AG04450 (cell line): ENCODE data around the gene BCS1L. TPM values are rescaled to one million over a fixed set of nuclear protein-coding genes. Genes with fewer than 3 reads are reported as not detected.

Experiments used
- CTCF ChIA-PET: fragments of 300-600, 350-600 bp; formaldehyde crosslinking; extraction: SDS; loops from one replicate; lab custom pipeline; 2022; ENCODE audit warnings: antibody characterized with exemption, inconsistent platforms; lab: Charles Lee
- POLR2A ChIA-PET: fragments of 350-600 bp; formaldehyde crosslinking; extraction: SDS; loops from one replicate; lab custom pipeline; 2021; ENCODE audit warnings: antibody characterized with exemption, inconsistent platforms; lab: Yijun Ruan, JAX
- DNase-seq: peaks from one replicate; pipeline ENCODE4 v3.0.0-alpha.2; 2011; ENCODE audit warnings: low read depth, low spot score
- H3K27ac ChIP-seq: one replicate; pipeline ENCODE4 v1.5.1; 2012; ENCODE audit warnings: low read depth, low read length, control low read depth
- H3K27me3 ChIP-seq: one replicate; pipeline ENCODE4 v1.6.0; 2012; ENCODE audit warnings: low read length; ENCODE audit not compliant: control insufficient read depth, insufficient read depth
- H3K4me3 ChIP-seq: 2 replicates; pipeline ENCODE4 v1.5.1; 2011; ENCODE audit warnings: mild to moderate bottlenecking, low read depth, low read length, control low read depth
- H3K9me3 ChIP-seq: 2 replicates; pipeline ENCODE4 v1.5.1; 2012; ENCODE audit warnings: low read length; ENCODE audit not compliant: control insufficient read depth, insufficient read depth
- polyA plus RNA-seq: library from polyadenylated mRNA; depleted of rRNA; stranded (reverse); fragments of >200 nt; gene quantifications from 2 replicates; pipeline ENCODE4 v1.2.3, GENCODE V29; 2011
- TF ChIP-seq, protein P1 (sequence below): IDR thresholded peaks from 2 replicates; pipeline ENCODE4 v1.5.1; 2011; ENCODE audit warnings: low read depth, low read length, control low read depth, inconsistent platforms

BCS1L gene
- polyA plus RNA-seq, 1 experiment = 28.4 TPM

DNA sequence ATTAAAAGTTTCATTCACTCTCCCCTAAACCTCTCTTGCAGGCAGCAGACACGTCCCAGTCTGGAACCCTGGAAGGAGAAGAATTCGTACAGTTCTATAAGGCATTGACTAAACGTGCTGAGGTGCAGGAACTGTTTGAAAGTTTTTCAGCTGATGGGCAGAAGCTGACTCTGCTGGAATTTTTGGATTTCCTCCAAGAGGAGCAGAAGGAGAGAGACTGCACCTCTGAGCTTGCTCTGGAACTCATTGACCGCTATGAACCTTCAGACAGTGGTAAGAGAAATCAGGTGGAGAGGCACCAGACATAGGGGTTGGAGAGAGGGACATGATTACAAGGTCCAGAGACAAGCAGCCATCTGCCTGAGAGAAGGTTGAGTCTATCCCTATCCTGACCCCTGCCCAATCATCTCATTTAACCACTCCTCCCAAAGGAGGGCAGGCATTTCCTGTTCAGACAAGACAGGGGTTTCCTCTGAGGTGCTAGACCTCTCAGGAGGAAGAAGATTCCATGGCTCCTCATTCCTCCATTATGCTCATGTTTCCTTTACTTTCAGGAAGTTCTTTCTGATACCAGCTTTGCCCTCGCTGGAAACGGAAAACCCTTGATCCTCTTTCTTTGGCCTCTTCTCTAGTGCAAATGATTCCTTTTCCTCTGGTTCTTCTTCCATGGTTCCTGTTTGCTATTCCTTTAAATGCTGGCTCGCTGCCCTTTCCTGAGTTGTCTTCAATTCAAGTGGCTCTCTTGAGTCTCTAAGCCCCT lies 36.7 kb upstream of the BCS1L start:
- TF ChIP-seq, protein P1, sequence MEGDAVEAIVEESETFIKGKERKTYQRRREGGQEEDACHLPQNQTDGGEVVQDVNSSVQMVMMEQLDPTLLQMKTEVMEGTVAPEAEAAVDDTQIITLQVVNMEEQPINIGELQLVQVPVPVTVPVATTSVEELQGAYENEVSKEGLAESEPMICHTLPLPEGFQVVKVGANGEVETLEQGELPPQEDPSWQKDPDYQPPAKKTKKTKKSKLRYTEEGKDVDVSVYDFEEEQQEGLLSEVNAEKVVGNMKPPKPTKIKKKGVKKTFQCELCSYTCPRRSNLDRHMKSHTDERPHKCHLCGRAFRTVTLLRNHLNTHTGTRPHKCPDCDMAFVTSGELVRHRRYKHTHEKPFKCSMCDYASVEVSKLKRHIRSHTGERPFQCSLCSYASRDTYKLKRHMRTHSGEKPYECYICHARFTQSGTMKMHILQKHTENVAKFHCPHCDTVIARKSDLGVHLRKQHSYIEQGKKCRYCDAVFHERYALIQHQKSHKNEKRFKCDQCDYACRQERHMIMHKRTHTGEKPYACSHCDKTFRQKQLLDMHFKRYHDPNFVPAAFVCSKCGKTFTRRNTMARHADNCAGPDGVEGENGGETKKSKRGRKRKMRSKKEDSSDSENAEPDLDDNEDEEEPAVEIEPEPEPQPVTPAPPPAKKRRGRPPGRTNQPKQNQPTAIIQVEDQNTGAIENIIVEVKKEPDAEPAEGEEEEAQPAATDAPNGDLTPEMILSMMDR = no peak
- Histone ChIP-seq H3K9me3 (no peaks in the 10 kb centered on the region), H3K27me3 (no peaks in the 10 kb centered on the region), H3K4me3 (no peak overlapping the region), H3K27ac (no peak overlapping the region)
- ChIA-PET POLR2A (interaction anchor here (0.9 kb wide), 1 partner anchor 15 kb away, joined by 4 read pairs; the partner anchor contains the start of gene PLCD4), CTCF (interaction anchor here (0.7 kb wide), 1 partner anchor 28 kb away, joined by 4 read pairs; no protein-coding TSS in a partner anchor)
- no peak for DNase-seq

DNA sequence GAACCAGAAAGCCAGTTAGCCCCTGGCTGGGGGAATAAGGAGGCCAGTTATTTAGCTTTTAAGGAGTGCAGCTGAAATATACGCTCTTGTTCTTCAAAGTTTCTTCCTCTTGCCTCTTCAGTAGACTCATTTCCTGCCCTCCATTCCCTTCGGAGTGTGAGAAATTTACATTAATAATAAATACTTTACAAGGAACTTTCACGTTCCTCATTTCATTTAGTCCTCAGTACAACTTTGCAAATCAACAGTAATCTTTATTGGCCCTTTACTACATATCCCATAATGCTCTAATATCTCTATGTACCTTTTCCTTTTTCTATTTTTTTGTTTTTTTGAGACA lies 36.1 kb upstream of the BCS1L start:
- POLR2A ChIA-PET = interaction anchor here (0.9 kb wide), 1 partner anchor 15 kb away, joined by 4 read pairs; the partner anchor contains the start of gene PLCD4
- CTCF ChIA-PET = no interaction called here
- no peaks in the 10 kb centered on the region for H3K27me3 ChIP-seq
- TF ChIP-seq, protein P1 = no peak
- no peaks in the 10 kb centered on the region for H3K9me3 ChIP-seq
- no peak overlapping the region for H3K4me3 ChIP-seq
- DNase-seq = no peak
- no peak overlapping the region for H3K27ac ChIP-seq

DNA sequence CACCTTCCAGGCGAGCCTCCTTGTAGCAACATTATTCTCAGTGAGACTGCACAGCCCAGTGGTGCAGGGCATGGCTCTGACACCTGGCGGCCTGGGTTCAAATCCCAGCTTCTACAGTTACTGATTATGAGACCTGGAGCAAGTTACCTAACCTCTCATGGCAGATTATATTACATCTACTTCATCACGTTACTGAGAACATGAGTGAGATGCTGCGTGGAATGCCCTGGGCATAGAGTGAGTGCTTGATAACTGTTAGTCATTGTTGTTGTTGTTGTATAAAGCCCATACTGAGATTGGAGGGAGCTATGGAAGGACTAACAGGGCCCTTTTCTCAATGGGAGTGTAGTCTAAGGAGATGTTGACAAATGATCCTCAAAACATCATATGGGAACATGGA lies 33.1 kb upstream of the BCS1L start:
- CTCF ChIA-PET = no interaction called here
- no peak overlapping the region for H3K27ac ChIP-seq
- POLR2A ChIA-PET = interaction anchor here (0.7 kb wide), 1 partner anchor 20 kb away, joined by 3 read pairs; no protein-coding TSS in a partner anchor

DNA sequence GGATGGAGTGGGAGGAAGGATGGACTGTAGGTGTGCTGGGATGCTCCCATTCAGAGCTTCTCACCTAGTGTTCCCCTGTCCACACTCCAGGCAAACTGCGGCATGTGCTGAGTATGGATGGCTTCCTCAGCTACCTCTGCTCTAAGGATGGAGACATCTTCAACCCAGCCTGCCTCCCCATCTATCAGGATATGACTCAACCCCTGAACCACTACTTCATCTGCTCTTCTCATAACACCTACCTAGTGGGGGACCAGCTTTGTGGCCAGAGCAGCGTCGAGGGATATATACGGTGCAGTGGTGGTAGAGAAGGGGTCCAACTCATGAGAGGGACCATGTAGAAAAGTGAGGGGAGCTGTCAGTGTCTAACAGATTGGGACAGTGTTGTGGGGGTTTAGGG lies 31.5 kb upstream of the BCS1L start:
- H3K27ac ChIP-seq = no peak overlapping the region
- no peaks in the 10 kb centered on the region for H3K9me3 ChIP-seq
- DNase-seq = no peak
- ChIA-PET POLR2A (interaction anchor here (0.9 kb wide), 1 partner anchor 32 kb away, joined by 3 read pairs; the partner anchor contains the start of genes BCS1L and ZNF142), CTCF (interaction anchor here (1.2 kb wide), 1 partner anchor 20 kb away, joined by 6 read pairs; no protein-coding TSS in a partner anchor)
- no peaks in the 10 kb centered on the region for H3K27me3 ChIP-seq
- TF ChIP-seq, protein P1 = no peak
- H3K4me3 ChIP-seq = no peak overlapping the region

More for the DNA sequence above, 33.1 kb upstream of the BCS1L start:
- TF ChIP-seq, protein P1 = no peak
- H3K27me3 ChIP-seq = no peaks in the 10 kb centered on the region
- no peaks in the 10 kb centered on the region for H3K9me3 ChIP-seq
- H3K4me3 ChIP-seq = no peak overlapping the region
- DNase-seq = no peak

DNA sequence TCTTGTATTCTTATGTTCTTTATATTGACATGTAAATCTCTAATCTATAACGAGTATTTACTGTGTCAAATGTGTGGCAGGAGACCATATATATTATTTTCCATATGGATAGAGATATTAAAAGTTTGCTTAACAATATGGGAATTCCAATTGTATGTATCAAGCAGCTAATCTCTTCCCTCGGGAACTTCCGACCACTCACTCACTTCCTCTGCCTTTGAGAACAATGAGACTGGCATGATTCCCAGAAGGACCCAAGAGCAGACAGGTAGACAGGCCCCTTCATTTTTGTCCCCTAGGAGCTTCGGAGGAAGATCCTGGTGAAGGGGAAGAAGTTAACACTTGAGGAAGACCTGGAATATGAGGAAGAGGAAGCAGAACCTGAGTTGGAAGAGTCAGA lies 27.6 kb upstream of the BCS1L start:
- CTCF ChIA-PET = interaction anchor here (1.3 kb wide), 1 partner anchor 16 kb away, joined by 5 read pairs; no protein-coding TSS in a partner anchor
- Histone ChIP-seq H3K27ac (no peak overlapping the region), H3K27me3 (no peaks in the 10 kb centered on the region), H3K9me3 (no peaks in the 10 kb centered on the region), H3K4me3 (no peak overlapping the region)
- POLR2A ChIA-PET = no interaction called here
- no peak for DNase-seq
- TF ChIP-seq, protein P1 = no peak
